WTC11 (cell line): Measurements from ENCODE around the gene TCF21. TPM values are rescaled to one million over a fixed set of nuclear protein-coding genes. Genes with fewer than 3 reads are reported as not detected.

Source experiments
- ATAC-seq: fragments of 200-7000 bp; cut with Tn5 transposase; 2 replicates; pipeline ENCODE4 v1.10.0; 2021; ENCODE audit warnings: mild to moderate bottlenecking, moderate library complexity
- CTCF ChIA-PET: fragments of 300-600 bp; sonication (Branson Sonifier 250); formaldehyde crosslinking; loops from one replicate; lab custom pipeline; 2021; ENCODE audit warnings: antibody characterized with exemption; lab: Charles Lee
- POLR2A ChIA-PET: fragments of 350-600 bp; sonication (Branson Sonifier 250); formaldehyde crosslinking; loops from one replicate; lab custom pipeline; 2021; ENCODE audit warnings: antibody characterized with exemption; lab: Charles Lee
- DNase-seq: peaks from one replicate; pipeline ENCODE4 v3.0.0; 2021; ENCODE audit warnings: low spot score
- H3K27ac Mint-ChIP-seq: 2 replicates; pipeline ENCODE4 v1.8.0; 2021; ENCODE audit warnings: mixed read lengths
- H3K27me3 Mint-ChIP-seq: 2 replicates; pipeline ENCODE4 v1.8.0; 2021; ENCODE audit warnings: low read depth, mild to moderate bottlenecking, moderate library complexity, mixed read lengths
- H3K36me3 Mint-ChIP-seq: 2 replicates; pipeline ENCODE4 v1.8.0; 2021; ENCODE audit warnings: mixed read lengths
- H3K4me1 Mint-ChIP-seq: 2 replicates; pipeline ENCODE4 v1.8.0; 2022; ENCODE audit warnings: mixed read lengths
- H3K4me3 Mint-ChIP-seq: 2 replicates; pipeline ENCODE4 v1.8.0; 2021; ENCODE audit warnings: mild to moderate bottlenecking, moderate library complexity, mixed read lengths
- H3K9me3 Mint-ChIP-seq: 2 replicates; pipeline ENCODE4 v1.8.0; 2021; ENCODE audit warnings: mixed read lengths
- ELF4 ChIP-seq: sonication (generic); formaldehyde crosslinking; IDR thresholded peaks from 2 replicates; pipeline ENCODE4 v1.8.1; 2022; ENCODE audit warnings: low read depth, mild to moderate bottlenecking, moderate library complexity, missing genetic modification reagents
- ESRRA ChIP-seq: sonication (generic); formaldehyde crosslinking; IDR thresholded peaks from 2 replicates; pipeline ENCODE4 v1.8.1; 2022; ENCODE audit warnings: mild to moderate bottlenecking, missing genetic modification reagents, borderline replicate concordance
- ETV6 ChIP-seq: sonication (generic); formaldehyde crosslinking; IDR thresholded peaks from 2 replicates; pipeline ENCODE4 v1.8.1; 2022; ENCODE audit warnings: mild to moderate bottlenecking, missing genetic modification reagents
- FOXK1 ChIP-seq: sonication (generic); formaldehyde crosslinking; IDR thresholded peaks from 2 replicates; pipeline ENCODE4 v1.8.0; 2022; ENCODE audit warnings: mild to moderate bottlenecking, moderate library complexity, missing genetic modification reagents
- FOXP1 ChIP-seq: sonication (generic); formaldehyde crosslinking; IDR thresholded peaks from 2 replicates; pipeline ENCODE4 v1.8.0; 2022; ENCODE audit warnings: missing genetic modification reagents, mild to moderate bottlenecking, moderate library complexity, borderline replicate concordance
- FOXP4 ChIP-seq: sonication (generic); formaldehyde crosslinking; IDR thresholded peaks from 2 replicates; pipeline ENCODE4 v1.8.0; 2022; ENCODE audit warnings: mild to moderate bottlenecking, missing genetic modification reagents
- JAZF1 ChIP-seq: fragments of 250-450 bp; sonication (Bioruptor Pico); IDR thresholded peaks from 2 replicates; pipeline ENCODE4 v1.9.0; 2021; ENCODE audit warnings: moderate library complexity, mild to moderate bottlenecking, inconsistent platforms
- KAT7 ChIP-seq: sonication (generic); formaldehyde crosslinking; IDR thresholded peaks from 2 replicates; pipeline ENCODE4 v1.8.1; 2023; ENCODE audit warnings: missing genetic modification reagents, mild to moderate bottlenecking, borderline replicate concordance
- MAX ChIP-seq: sonication (generic); formaldehyde crosslinking; IDR thresholded peaks from 2 replicates; pipeline ENCODE4 v1.8.0; 2022; ENCODE audit warnings: mild to moderate bottlenecking, missing genetic modification reagents
- MYBL2 ChIP-seq: sonication (generic); formaldehyde crosslinking; IDR thresholded peaks from 2 replicates; pipeline ENCODE4 v1.8.1; 2023; ENCODE audit warnings: mild to moderate bottlenecking, moderate library complexity, missing genetic modification reagents
- NFYB ChIP-seq: sonication (generic); formaldehyde crosslinking; conservative IDR thresholded peaks from 2 replicates; pipeline ENCODE4 v1.8.0; 2022; ENCODE audit warnings: low read depth, missing genetic modification reagents
- OVOL2 ChIP-seq: fragments of 250-450 bp; sonication (Bioruptor Pico); IDR thresholded peaks from 2 replicates; pipeline ENCODE4 v1.9.0; 2021; ENCODE audit warnings: mild to moderate bottlenecking, borderline replicate concordance
- PREB ChIP-seq: sonication (generic); formaldehyde crosslinking; IDR thresholded peaks from 2 replicates; pipeline ENCODE4 v1.8.1; 2022; ENCODE audit warnings: mild to moderate bottlenecking, missing genetic modification reagents, moderate library complexity, borderline replicate concordance
- SP1 ChIP-seq: sonication (generic); formaldehyde crosslinking; conservative IDR thresholded peaks from 2 replicates; pipeline ENCODE4 v1.8.1; 2022; ENCODE audit warnings: missing genetic modification reagents
- ZNF138 ChIP-seq: sonication (generic); formaldehyde crosslinking; conservative IDR thresholded peaks from 2 replicates; pipeline ENCODE4 v1.8.1; 2022; ENCODE audit warnings: mild to moderate bottlenecking, moderate library complexity, missing genetic modification reagents
- ZNF263 ChIP-seq: sonication (generic); formaldehyde crosslinking; IDR thresholded peaks from 2 replicates; pipeline ENCODE4 v1.8.1; 2022; ENCODE audit warnings: low read depth, mild to moderate bottlenecking, moderate library complexity, missing genetic modification reagents
- ZNF281 ChIP-seq: sonication (generic); formaldehyde crosslinking; IDR thresholded peaks from 2 replicates; pipeline ENCODE4 v1.8.0; 2023; ENCODE audit warnings: mild to moderate bottlenecking, missing genetic modification reagents
- ZNF317 ChIP-seq: sonication (generic); formaldehyde crosslinking; IDR thresholded peaks from 2 replicates; pipeline ENCODE4 v1.8.1; 2023; ENCODE audit warnings: low read depth, mild to moderate bottlenecking, moderate library complexity, missing genetic modification reagents, borderline replicate concordance
- total RNA-seq: library from RNA; stranded (reverse); gene quantifications from 3 replicates; pipeline ENCODE4 v1.2.3, GENCODE V29; 2021
- TF ChIP-seq, protein P1 (sequence below): sonication (generic); formaldehyde crosslinking; IDR thresholded peaks from 2 replicates; pipeline ENCODE4 v1.8.1; 2022; ENCODE audit warnings: low read depth, mild to moderate bottlenecking, moderate library complexity, missing genetic modification reagents, borderline replicate concordance

The TCF21 gene
- total RNA-seq, 1 experiment from 2014 or later: 0.22 TPM

DNA sequence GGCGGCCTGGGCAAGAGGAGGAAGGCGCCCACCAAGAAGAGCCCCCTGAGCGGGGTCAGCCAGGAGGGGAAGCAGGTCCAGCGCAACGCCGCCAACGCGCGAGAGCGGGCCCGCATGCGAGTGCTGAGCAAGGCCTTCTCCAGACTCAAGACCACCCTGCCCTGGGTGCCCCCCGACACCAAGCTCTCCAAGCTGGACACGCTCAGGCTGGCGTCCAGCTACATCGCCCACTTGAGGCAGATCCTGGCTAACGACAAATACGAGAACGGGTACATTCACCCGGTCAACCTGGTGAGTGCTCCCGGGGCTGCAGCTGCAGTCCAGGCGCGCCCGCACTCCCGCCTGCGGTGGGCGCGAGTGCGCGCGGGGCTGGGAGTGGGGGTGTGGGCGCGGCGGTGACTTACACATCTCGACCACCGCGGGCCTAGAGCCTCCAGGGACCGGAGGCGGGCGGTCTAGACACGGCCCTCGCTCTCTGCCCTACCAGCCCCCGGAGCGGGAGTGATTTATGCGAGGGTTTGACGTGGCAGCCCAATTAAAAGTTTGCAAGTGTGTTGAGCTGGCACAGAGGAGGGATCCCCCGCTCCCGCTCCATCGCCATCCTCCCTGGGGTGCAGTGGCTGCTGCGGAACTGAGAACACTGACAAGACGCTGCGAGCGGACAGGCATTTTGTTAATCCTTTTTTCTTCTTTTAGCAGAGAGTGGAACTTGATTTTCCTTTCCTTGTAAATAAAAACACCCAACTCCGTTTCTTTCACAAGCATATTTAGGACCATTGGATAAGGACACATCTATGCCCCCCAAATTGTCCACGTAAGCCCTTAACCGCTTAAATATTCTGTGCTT, 867 bp downstream of the TCF21 start:
- ChIA-PET CTCF (interaction anchor here (0.7 to 3.4 kb wide), 7 partner anchors 27 to 320 kb away, joined by 3 to 24 read pairs (median 3); no protein-coding TSS in a partner anchor), POLR2A (interaction anchor here (0.6 to 1.2 kb wide), 3 partner anchors 52 to 206 kb away, joined by 3 to 5 read pairs (median 4); no protein-coding TSS in a partner anchor)
- no peak overlapping the region for H3K27ac Mint-ChIP-seq

More for the DNA sequence above, 867 bp downstream of the TCF21 start:
- peak overlapping the region; percentile 93 for H3K4me3 Mint-ChIP-seq
- H3K27me3 Mint-ChIP-seq: peaks cover 93% of the 10 kb centered on the region
- ATAC-seq (peak; percentile 29), DNase-seq (peak; percentile 62)
- H3K36me3 Mint-ChIP-seq: no peaks in the 10 kb centered on the region
- H3K4me1 Mint-ChIP-seq: peaks cover 36% of the 10 kb centered on the region
- TF ChIP-seq KAT7 (no peak), SP1 (CRISPR knock-in tag) (no peak), JAZF1 (CRISPR knock-in tag) (no peak), ZNF263 (CRISPR knock-in tag) (peak; percentile 82; the same call in 1 of the 2 replicates), ETV6 (CRISPR knock-in tag) (no peak; the same call in 1 of the 2 replicates), MYBL2 (CRISPR knock-in tag) (0 out of 2 replicates have a peak, but pooled peaks have one; percentile 27), ZNF281 (no peak), OVOL2 (CRISPR knock-in tag) (no peak), FOXP1 (CRISPR knock-in tag) (0 out of 2 replicates have a peak, but pooled peaks have one; percentile 49), FOXP4 (CRISPR knock-in tag) (0 out of 2 replicates have a peak, but pooled peaks have one; percentile 37), PREB (CRISPR knock-in tag) (no peak), ESRRA (CRISPR knock-in tag) (no peak), ZNF317 (no peak), ZNF138 (CRISPR knock-in tag) (0 out of 2 replicates have a peak, but pooled peaks have one; percentile 53), ELF4 (CRISPR knock-in tag) (no peak), NFYB (CRISPR knock-in tag) (no peak), MAX (CRISPR knock-in tag) (peak; percentile 41; the same call in 1 of the 2 replicates), FOXK1 (CRISPR knock-in tag) (peak; percentile 26; the same call in 1 of the 2 replicates)
- TF ChIP-seq, protein P1, sequence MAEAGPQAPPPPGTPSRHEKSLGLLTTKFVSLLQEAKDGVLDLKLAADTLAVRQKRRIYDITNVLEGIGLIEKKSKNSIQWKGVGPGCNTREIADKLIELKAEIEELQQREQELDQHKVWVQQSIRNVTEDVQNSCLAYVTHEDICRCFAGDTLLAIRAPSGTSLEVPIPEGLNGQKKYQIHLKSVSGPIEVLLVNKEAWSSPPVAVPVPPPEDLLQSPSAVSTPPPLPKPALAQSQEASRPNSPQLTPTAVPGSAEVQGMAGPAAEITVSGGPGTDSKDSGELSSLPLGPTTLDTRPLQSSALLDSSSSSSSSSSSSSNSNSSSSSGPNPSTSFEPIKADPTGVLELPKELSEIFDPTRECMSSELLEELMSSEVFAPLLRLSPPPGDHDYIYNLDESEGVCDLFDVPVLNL: 0 out of 2 replicates have a peak, but pooled peaks have one; percentile 29
- H3K9me3 Mint-ChIP-seq: no peaks in the 10 kb centered on the region
